ENCODE measurements around the gene F2R. TPM values are rescaled to one million over a fixed set of nuclear protein-coding genes. Genes with fewer than 3 reads are reported as not detected.

Gene F2R
- total and polyA plus RNA-seq, 2 of the 8 experiments (the other 6 are each of a cell fraction or from before 2014, with no cell fraction given), result 23.8 to 29.1 TPM

GRCh38 chr5:76723266-76723665 lies 7.3 kb downstream of the F2R start:
- no peak overlapping the region for H3K27ac ChIP-seq (ENCODE audit: low read depth, low read length)
- FAIRE-seq (no peak), DNase-seq (ENCODE audit: low read depth in 1 of 2, low spot score in 2 of 2) (no peak)
- no peak overlapping the region for H4K5ac ChIP-seq (ENCODE audit: insufficient read length, low read depth, low read length)
- no peak overlapping the region for H4K8ac ChIP-seq (ENCODE audit: extremely low read depth, insufficient read depth, low read length)
- H3K23me2 ChIP-seq (ENCODE audit: low read depth, low read length), result no peaks in the 10 kb centered on the region
- no peak overlapping the region for H2BK15ac ChIP-seq (ENCODE audit: low read length)
- H3K23ac ChIP-seq (ENCODE audit: insufficient read length), result no peak overlapping the region
- H4K91ac ChIP-seq (replicated peaks; ENCODE audit: insufficient read length, low read length), result no peak overlapping the region
- H3K18ac ChIP-seq (ENCODE audit: extremely low read depth, low read length), result no peak overlapping the region
- no peak overlapping the region for H2AFZ ChIP-seq (ENCODE audit: low read length)
- H3K79me2 ChIP-seq (ENCODE audit: control insufficient read depth in 1 of 2, insufficient read depth in 2 of 2, low read length in 2 of 2), result peaks cover 0 to 44% of the 10 kb centered on the region in 2 experiments; a peak in 2 of 4 replicates
- H2BK12ac ChIP-seq (ENCODE audit: low read depth, low read length), result no peak overlapping the region
- no peak overlapping the region for H3K4me2 ChIP-seq (ENCODE audit: insufficient read depth in 1 of 2, low read depth in 2 of 2, low read length in 2 of 2)
- WGBS, 2 experiments (ENCODE audit: extremely low coverage in 1 of 2, insufficient coverage in 1 of 2, insufficient read length in 1 of 2, insufficient replicate concordance in 2 of 2, low coverage in 1 of 2, low lambda C conversion rate in 2 of 2, missing lambda C conversion rate in 1 of 2), result 100% methylated on average over 1 of the region's 1 CpG; no CpG with 5 or more reads in 1 of the 2 experiments
- H3K36me3 ChIP-seq (ENCODE audit: control insufficient read depth in 2 of 4, insufficient read depth in 4 of 4, low read length in 3 of 4), result no peaks in the 10 kb centered on the region; a peak in 1 of 8 replicates
- H3K4ac ChIP-seq (replicated peaks; ENCODE audit: insufficient read length, low read depth, low read length), result no peak overlapping the region
- ChIA-PET CTCF (ENCODE audit: partially characterized antibody) (interaction anchor here (2.1 kb wide), 1 partner anchor 52 kb away, joined by 13 read pairs; no protein-coding TSS in a partner anchor), POLR2A (ENCODE audit: partially characterized antibody) (interaction anchor here (0.5 to 0.6 kb wide), 2 partner anchors 225 to 339 kb away, joined by 3 read pairs; no protein-coding TSS in a partner anchor)
- H3K4me1 ChIP-seq (replicated peaks in 1 of 4; ENCODE audit: control insufficient read depth in 3 of 4, insufficient read depth in 4 of 4, low read length in 3 of 4), result no peaks in the 10 kb centered on the region
- H3K56ac ChIP-seq (replicated peaks; ENCODE audit: insufficient read length, low read depth, low read length), result no peak overlapping the region
- H3K9ac ChIP-seq (replicated peaks in 1 of 4; ENCODE audit: extremely low read depth in 1 of 4, low read depth in 3 of 4, low read length in 3 of 4), result no peak overlapping the region
- H3K79me1 ChIP-seq (ENCODE audit: low read depth, low read length), result peaks cover 8% of the 10 kb centered on the region; the same call in 1 of the 2 replicates
- no peak overlapping the region for H2BK120ac ChIP-seq (replicated peaks; ENCODE audit: low read depth, low read length)
- no peak overlapping the region for H2AK5ac ChIP-seq (ENCODE audit: low read depth, low read length)
- H3K27me3 ChIP-seq (replicated peaks in 1 of 4; ENCODE audit: control insufficient read depth in 3 of 4, extremely low read depth in 1 of 4, insufficient read depth in 3 of 4, low read length in 3 of 4), result no peaks in the 10 kb centered on the region
- H2BK20ac ChIP-seq (ENCODE audit: low read length), result no peak overlapping the region
- H2BK5ac ChIP-seq (ENCODE audit: low read depth, low read length), result no peak overlapping the region
- H3K4me3 ChIP-seq (ENCODE audit: extremely low read depth in 1 of 4, insufficient read depth in 2 of 4, low read depth in 3 of 4, low read length in 4 of 4), result no peak overlapping the region
- H3K9me3 ChIP-seq (ENCODE audit: insufficient read depth in 2 of 2, low read depth in 1 of 2, low read length in 1 of 2), result no peaks in the 10 kb centered on the region; a peak in 2 of 4 replicates
- peaks cover 2 to 6% of the 10 kb centered on the region in 2 experiments for H4K20me1 ChIP-seq (replicated peaks in 1 of 2; ENCODE audit: control insufficient read depth in 1 of 2, insufficient read depth in 2 of 2, low read length in 2 of 2)
- no peak overlapping the region for H3K14ac ChIP-seq (ENCODE audit: insufficient read length)
- TF ChIP-seq GABPA (IDR thresholded peaks at IDR 0.05; ENCODE audit: borderline replicate concordance, insufficient read depth, low read length) (no peak), TCF12 (IDR thresholded peaks at IDR 0.05; ENCODE audit: low read depth, low read length) (no peak), RBBP5 (IDR thresholded peaks at IDR 0.05; ENCODE audit: borderline replicate concordance, low read depth, low read length) (no peak), BACH1 (IDR thresholded peaks at IDR 0.05; ENCODE audit: low read length) (no peak), HDAC6 (IDR thresholded peaks at IDR 0.05; ENCODE audit: low read depth, low read length) (no peak), TEAD4 (IDR thresholded peaks at IDR 0.05; ENCODE audit: low read depth, low read length) (no peak), CHD2 (IDR thresholded peaks at IDR 0.05; ENCODE audit: low read length) (no peak), KDM1A (IDR thresholded peaks at IDR 0.05; ENCODE audit: borderline replicate concordance, low read length) (no peak), POLR2A (IDR thresholded peaks at IDR 0.05; ENCODE audit: control extremely low read depth in 1 of 2, low read depth in 2 of 2, low read length in 2 of 2) (no peak), KDM4A (IDR thresholded peaks at IDR 0.05; ENCODE audit: low read depth, low read length, severe bottlenecking) (no peak), E2F6 (IDR thresholded peaks at IDR 0.05) (no peak), CTBP2 (IDR thresholded peaks at IDR 0.05; ENCODE audit: borderline replicate concordance, insufficient read depth, insufficient read length, low read length) (no peak)
- TF ChIP-seq, protein P1, sequence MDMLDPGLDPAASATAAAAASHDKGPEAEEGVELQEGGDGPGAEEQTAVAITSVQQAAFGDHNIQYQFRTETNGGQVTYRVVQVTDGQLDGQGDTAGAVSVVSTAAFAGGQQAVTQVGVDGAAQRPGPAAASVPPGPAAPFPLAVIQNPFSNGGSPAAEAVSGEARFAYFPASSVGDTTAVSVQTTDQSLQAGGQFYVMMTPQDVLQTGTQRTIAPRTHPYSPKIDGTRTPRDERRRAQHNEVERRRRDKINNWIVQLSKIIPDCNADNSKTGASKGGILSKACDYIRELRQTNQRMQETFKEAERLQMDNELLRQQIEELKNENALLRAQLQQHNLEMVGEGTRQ (IDR thresholded peaks at IDR 0.05; ENCODE audit: low read length), result no peak

All from H1 (cell line).